GM23248 (cell line): ENCODE measurements around the gene TMEM72. TPM values are rescaled to one million over a fixed set of nuclear protein-coding genes. Genes with fewer than 3 reads are reported as not detected.
"Not testable (repeated sequence)": the region's sequence is repeated elsewhere in the genome, so short reads cannot be mapped to it uniquely, and the experiment has no call there.

ENCODE experiments used
- DNase-seq: peaks from one replicate; pipeline ENCODE4 v3.0.0-alpha.2; 2015
- H2AFZ ChIP-seq: fragments of 200-600 bp; sonication (generic); 2 replicates; pipeline ENCODE4 v1.6.1; 2016; ENCODE audit warnings: antibody characterized with exemption
- H3F3A ChIP-seq: fragments of 200-600 bp; sonication (generic); 2 replicates; pipeline ENCODE4 v1.6.1; 2016; ENCODE audit warnings: mild to moderate bottlenecking, antibody characterized with exemption, mixed run types; ENCODE audit not compliant: insufficient read depth
- H3K27ac ChIP-seq: fragments of 200-600 bp; sonication (generic); 2 replicates; pipeline ENCODE4 v1.5.1; 2016; ENCODE audit warnings: mild to moderate bottlenecking
- H3K27me3 ChIP-seq: fragments of 200-600 bp; sonication (generic); replicated peaks from 2 replicates; pipeline ENCODE4 v1.6.1; 2016; ENCODE audit warnings: mild to moderate bottlenecking; ENCODE audit not compliant: insufficient read depth
- H3K36me3 ChIP-seq: fragments of 200-600 bp; sonication (generic); 2 replicates; pipeline ENCODE4 v1.6.1; 2016; ENCODE audit warnings: low read depth, mild to moderate bottlenecking
- H3K4me1 ChIP-seq: fragments of 200-600 bp; sonication (generic); 2 replicates; pipeline ENCODE4 v1.6.1; 2016; ENCODE audit warnings: mild to moderate bottlenecking; ENCODE audit not compliant: insufficient read depth
- H3K4me2 ChIP-seq: fragments of 200-600 bp; sonication (generic); one replicate; pipeline ENCODE4 v1.6.1; 2016; ENCODE audit warnings: mild to moderate bottlenecking; ENCODE audit not compliant: unreplicated experiment
- H3K4me3 ChIP-seq: fragments of 200-600 bp; sonication (generic); 2 replicates; pipeline ENCODE4 v1.5.1; 2016; ENCODE audit warnings: mild to moderate bottlenecking
- H3K79me2 ChIP-seq: fragments of 200-600 bp; sonication (generic); 2 replicates; pipeline ENCODE4 v1.6.1; 2016; ENCODE audit warnings: mild to moderate bottlenecking; ENCODE audit not compliant: insufficient read depth
- H3K9ac ChIP-seq: fragments of 200-600 bp; sonication (generic); 2 replicates; pipeline ENCODE4 v1.6.1; 2016; ENCODE audit warnings: mild to moderate bottlenecking
- H3K9me2 ChIP-seq: fragments of 200-600 bp; sonication (generic); 2 replicates; pipeline ENCODE4 v1.6.1; 2016; ENCODE audit warnings: mixed run types, mild to moderate bottlenecking, moderate library complexity; ENCODE audit not compliant: insufficient read depth
- H3K9me3 ChIP-seq: fragments of 200-600 bp; sonication (generic); one replicate; pipeline ENCODE4 v1.6.1; 2017; ENCODE audit warnings: low read depth
- H4K20me1 ChIP-seq: fragments of 200-600 bp; sonication (generic); 2 replicates; pipeline ENCODE4 v1.6.0; 2016; ENCODE audit not compliant: insufficient read depth
- EZH2 ChIP-seq: fragments of 200-600 bp; sonication (generic); IDR thresholded peaks from 2 replicates; pipeline ENCODE4 v1.6.1; 2018; ENCODE audit warnings: antibody characterized with exemption, mild to moderate bottlenecking; ENCODE audit not compliant: insufficient read depth, poor library complexity, severe bottlenecking
- EZH2phosphoT487 ChIP-seq: fragments of 200-600 bp; sonication (generic); IDR thresholded peaks from 2 replicates; pipeline ENCODE4 v1.6.1; 2018; ENCODE audit warnings: antibody characterized with exemption, moderate library complexity, mild to moderate bottlenecking, low read depth; ENCODE audit not compliant: insufficient read depth
- WGBS, 2 experiments: methylation state at CpG; one replicate each; pipeline ENCODE4 v1.1.6; 2015 to 2017; ENCODE audit warnings: low lambda C conversion rate in 2 of 2, low coverage in 1 of 2; ENCODE audit errors: missing lambda C conversion rate in 2 of 2; 5-methylcytosine and 5-hydroxymethylcytosine counted together
- in situ Hi-C: fragments of 300-500 bp; cut with MboI; formaldehyde crosslinking; loops from 2 replicates; pipeline ENCODE4 v1.15.0; 2020
- polyA plus RNA-seq: library from polyadenylated mRNA; unstranded; fragments of >200 nt; fragmentation: Nextera tagmentation; extraction: Ambion mirVana; gene quantifications from 2 replicates; pipeline ENCODE4 v1.2.1, GENCODE V29; 2016
- total RNA-seq: library from RNA; depleted of rRNA; stranded (reverse); fragments of >200 nt; shearing (Covaris generic); gene quantifications from 2 replicates; pipeline ENCODE4 v1.2.3, GENCODE V29; 2014

The TMEM72 gene
- total and polyA plus RNA-seq, 2 experiments from 2014 or later = not detected

- peak overlapping the region; percentile 77 for H2AFZ ChIP-seq
- H3K27me3 ChIP-seq = no peaks in the 10 kb centered on the region
- peaks cover 21% of the 10 kb centered on the region for H3F3A ChIP-seq
- in situ Hi-C loops = loop anchor here (10.0 to 25.0 kb wide), 2 partner anchors 802 to 1189 kb away; no protein-coding TSS in a partner anchor
- H3K4me1 ChIP-seq = peaks cover 36% of the 10 kb centered on the region
- H3K79me2 ChIP-seq = no peaks in the 10 kb centered on the region
- H4K20me1 ChIP-seq = no peaks in the 10 kb centered on the region
- TF ChIP-seq EZH2phosphoT487 = no peak
- TF ChIP-seq EZH2 = no peak
- peak; percentile 72 for DNase-seq
- peak overlapping the region; percentile 86 for H3K9ac ChIP-seq
- no peaks in the 10 kb centered on the region for H3K9me2 ChIP-seq
- no peaks in the 10 kb centered on the region for H3K36me3 ChIP-seq
- peak overlapping the region; percentile 73 for H3K4me3 ChIP-seq
- 10 to 16% methylated on average over 17 of the region's 17 CpGs for WGBS, 2 experiments
- H3K9me3 ChIP-seq = no peaks in the 10 kb centered on the region
- H3K27ac ChIP-seq = peak overlapping the region; percentile 91
- H3K4me2 ChIP-seq = peak overlapping the region; percentile 80
Observed at GRCh38 chr10:44864051-44864450, 47.1 kb upstream of the TMEM72 start.

GRCh38 chr10:44864637-44865288 is 46.4 kb upstream of the TMEM72 start:
- no peak for TF ChIP-seq EZH2phosphoT487
- no peak for TF ChIP-seq EZH2
- Histone ChIP-seq H3K27ac (peak overlapping the region; percentile 91), H3K4me3 (peak overlapping the region; percentile 73), H3K4me2 (peak overlapping the region; percentile 80), H3K36me3 (no peaks in the 10 kb centered on the region), H3K4me1 (peaks cover 36% of the 10 kb centered on the region), H3F3A (peaks cover 21% of the 10 kb centered on the region), H3K79me2 (no peaks in the 10 kb centered on the region), H3K27me3 (no peaks in the 10 kb centered on the region), H2AFZ (peak overlapping the region; percentile 77), H3K9ac (peak overlapping the region; percentile 86), H3K9me3 (no peaks in the 10 kb centered on the region), H4K20me1 (no peaks in the 10 kb centered on the region), H3K9me2 (no peaks in the 10 kb centered on the region)
- WGBS, 2 experiments = 1 to 2% methylated on average over 42 of the region's 42 CpGs
- DNase-seq = peak; percentile 93
- in situ Hi-C loops = loop anchor here (10.0 to 25.0 kb wide), 2 partner anchors 802 to 1190 kb away; no protein-coding TSS in a partner anchor

GRCh38 chr10:44865289-44865671 is 45.9 kb upstream of the TMEM72 start:
- H3K36me3 ChIP-seq = no peaks in the 10 kb centered on the region
- H3K4me2 ChIP-seq = peak overlapping the region; percentile 80
- in situ Hi-C loops = loop anchor here (10.0 to 25.0 kb wide), 2 partner anchors 803 to 1190 kb away; no protein-coding TSS in a partner anchor
- TF ChIP-seq EZH2phosphoT487 (no peak), EZH2 (no peak)
- 58 to 67% methylated on average over 16 of the region's 16 CpGs for WGBS, 2 experiments
- no peaks in the 10 kb centered on the region for H3K79me2 ChIP-seq
- peak overlapping the region; percentile 86 for H3K9ac ChIP-seq
- peaks cover 21% of the 10 kb centered on the region for H3F3A ChIP-seq
- no peak for DNase-seq
- no peaks in the 10 kb centered on the region for H4K20me1 ChIP-seq
- H3K27ac ChIP-seq = peak overlapping the region; percentile 91
- H2AFZ ChIP-seq = peak overlapping the region; percentile 77
- peak overlapping the region; percentile 73 for H3K4me3 ChIP-seq
- no peaks in the 10 kb centered on the region for H3K9me3 ChIP-seq
- no peaks in the 10 kb centered on the region for H3K27me3 ChIP-seq
- H3K9me2 ChIP-seq = no peaks in the 10 kb centered on the region
- peaks cover 36% of the 10 kb centered on the region for H3K4me1 ChIP-seq

- not testable (repeated sequence) for H3K9me3 ChIP-seq, H3K4me2 ChIP-seq, H3K27ac ChIP-seq, H3K4me3 ChIP-seq, H4K20me1 ChIP-seq, DNase-seq, H3K79me2 ChIP-seq, H3K9ac ChIP-seq, H2AFZ ChIP-seq, H3K36me3 ChIP-seq, H3K9me2 ChIP-seq, H3K27me3 ChIP-seq
- WGBS, 2 experiments = 83 to 92% methylated on average over 2 of the region's 2 CpGs
- in situ Hi-C loops = loop anchor here (10.0 to 25.0 kb wide), 2 partner anchors 804 to 1192 kb away; no protein-coding TSS in a partner anchor
- Histone ChIP-seq H3F3A (peaks cover 17% of the 10 kb centered on the region), H3K4me1 (peaks cover 28% of the 10 kb centered on the region)
Observed at GRCh38 chr10:44866367-44866766, 44.8 kb upstream of the TMEM72 start.
